ENCODE results near the gene SYNE1.

The SYNE1 gene

DNA sequence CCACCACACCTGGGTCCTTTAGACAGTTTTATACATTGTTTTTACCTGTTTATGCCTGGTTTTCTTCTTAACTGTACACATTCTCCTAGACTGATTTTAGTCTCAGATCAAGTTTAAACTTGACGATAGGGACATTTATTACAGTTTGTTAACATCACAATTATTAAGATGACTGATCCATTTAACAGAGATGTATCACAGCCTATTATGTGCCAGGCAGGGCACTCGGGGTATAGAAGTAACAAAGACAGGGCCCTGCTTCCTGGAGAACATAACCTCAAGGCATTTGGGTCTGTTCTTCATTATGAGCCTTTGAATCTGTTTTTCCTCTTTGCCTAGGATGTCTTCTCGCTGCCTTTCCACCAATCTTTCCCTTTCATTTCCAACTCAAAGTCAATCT is 449.2 kb downstream of the SYNE1 start:
- H3K9me3 ChIP-seq (ENCODE audit: control insufficient read depth, low read length) = no peaks in the 10 kb centered on the region
- peaks cover 3% of the 10 kb centered on the region for H3K36me3 ChIP-seq (ENCODE audit: control insufficient read depth, insufficient read depth, low read length)
- H3K4me3 ChIP-seq (ENCODE audit: insufficient read depth, low read depth, low read length, poor library complexity, severe bottlenecking) = no peak overlapping the region
- no peak overlapping the region for H3K27ac ChIP-seq (ENCODE audit: insufficient read depth, low read length, poor library complexity, severe bottlenecking)
- H3K27me3 ChIP-seq (replicated peaks; ENCODE audit: control insufficient read depth, insufficient read depth, low read length, poor library complexity, severe bottlenecking) = no peaks in the 10 kb centered on the region
- peaks cover 15% of the 10 kb centered on the region for H3K4me1 ChIP-seq (ENCODE audit: control insufficient read depth, insufficient read depth, low read length, poor library complexity, severe bottlenecking)
- no peak for DNase-seq

DNA sequence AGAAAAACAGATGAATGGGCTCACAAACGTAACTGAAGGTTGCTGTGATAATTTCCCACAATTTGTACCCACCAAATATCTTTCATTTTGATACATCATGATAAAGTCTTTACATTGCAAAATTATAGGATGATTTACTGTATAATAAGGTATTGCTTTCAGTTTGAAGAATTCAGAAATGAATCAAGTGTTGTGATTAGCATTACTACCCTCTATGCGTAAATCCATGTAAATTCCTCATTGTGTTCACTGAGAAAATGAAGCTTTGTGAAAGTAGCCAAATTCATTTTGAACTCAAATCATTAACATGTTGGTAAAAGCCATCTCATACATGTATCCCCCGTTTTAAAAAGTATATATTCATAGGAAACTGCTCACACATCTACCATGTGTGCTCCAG is 450.3 kb downstream of the SYNE1 start:
- peaks cover 3% of the 10 kb centered on the region for H3K36me3 ChIP-seq (ENCODE audit: control insufficient read depth, insufficient read depth, low read length)
- no peaks in the 10 kb centered on the region for H3K9me3 ChIP-seq (ENCODE audit: control insufficient read depth, low read length)
- H3K4me1 ChIP-seq (ENCODE audit: control insufficient read depth, insufficient read depth, low read length, poor library complexity, severe bottlenecking) = peaks cover 15% of the 10 kb centered on the region
- H3K27me3 ChIP-seq (replicated peaks; ENCODE audit: control insufficient read depth, insufficient read depth, low read length, poor library complexity, severe bottlenecking) = no peaks in the 10 kb centered on the region
- no peak overlapping the region for H3K4me3 ChIP-seq (ENCODE audit: insufficient read depth, low read depth, low read length, poor library complexity, severe bottlenecking)
- H3K27ac ChIP-seq (ENCODE audit: insufficient read depth, low read length, poor library complexity, severe bottlenecking) = peak overlapping the region; percentile 72
- DNase-seq = no peak

DNA sequence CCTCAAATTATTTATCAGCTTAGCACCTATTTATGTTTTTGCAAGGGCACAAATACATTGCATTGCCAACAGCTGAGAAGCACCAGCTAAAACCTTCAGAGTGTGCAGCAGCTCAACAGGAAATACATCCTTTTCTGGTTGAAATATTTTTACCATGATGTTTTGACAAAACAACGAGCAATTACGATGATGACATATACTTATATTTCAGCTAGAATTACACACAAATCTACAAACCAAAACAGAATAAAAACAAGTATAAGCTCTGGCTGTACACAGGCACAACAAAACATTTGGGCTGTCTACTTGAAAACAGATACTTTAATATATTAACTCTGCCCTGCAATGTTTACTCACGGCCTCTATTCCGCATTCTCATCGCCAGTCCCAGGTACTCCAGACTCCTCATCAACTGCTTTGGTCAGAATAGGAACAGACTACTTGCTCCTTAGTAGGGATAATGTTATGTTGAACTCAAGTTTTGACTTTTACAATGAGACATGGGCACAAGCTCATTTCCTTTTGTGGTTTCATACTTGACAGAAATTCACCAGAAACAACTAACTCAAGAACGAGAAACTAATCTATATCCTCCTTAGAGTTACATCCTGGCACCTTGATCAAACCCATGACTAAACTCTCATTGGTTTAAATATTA is 452.1 kb downstream of the SYNE1 start:
- peak overlapping the region; percentile 72 for H3K27ac ChIP-seq (ENCODE audit: insufficient read depth, low read length, poor library complexity, severe bottlenecking)
- H3K36me3 ChIP-seq (ENCODE audit: control insufficient read depth, insufficient read depth, low read length) = peaks cover 2% of the 10 kb centered on the region
- peak overlapping the region; percentile 51 for H3K4me3 ChIP-seq (ENCODE audit: insufficient read depth, low read depth, low read length, poor library complexity, severe bottlenecking)
- H3K9me3 ChIP-seq (ENCODE audit: control insufficient read depth, low read length) = no peaks in the 10 kb centered on the region
- peaks cover 15% of the 10 kb centered on the region for H3K4me1 ChIP-seq (ENCODE audit: control insufficient read depth, insufficient read depth, low read length, poor library complexity, severe bottlenecking)
- peak in 1 of 3 donors; percentile 8 for DNase-seq
- H3K27me3 ChIP-seq (replicated peaks; ENCODE audit: control insufficient read depth, insufficient read depth, low read length, poor library complexity, severe bottlenecking) = no peaks in the 10 kb centered on the region

DNA sequence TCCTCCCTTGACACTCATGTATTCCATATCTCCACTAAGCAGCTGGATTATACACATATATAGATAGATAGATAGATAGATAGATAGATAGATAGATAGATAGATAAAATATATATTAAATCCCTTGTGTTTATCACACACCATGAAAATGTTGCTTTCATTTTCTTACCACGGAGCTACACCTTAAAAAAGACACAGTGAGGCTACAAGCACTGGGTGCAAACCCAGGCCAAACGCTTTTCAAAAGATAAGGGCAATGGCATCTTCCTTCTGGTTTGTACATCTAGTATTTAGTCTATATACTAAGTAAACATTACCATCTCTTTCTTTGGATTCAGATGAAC is 452.6 kb downstream of the SYNE1 start:
- peaks cover 4% of the 10 kb centered on the region for H3K36me3 ChIP-seq (ENCODE audit: control insufficient read depth, insufficient read depth, low read length)
- peaks cover 15% of the 10 kb centered on the region for H3K4me1 ChIP-seq (ENCODE audit: control insufficient read depth, insufficient read depth, low read length, poor library complexity, severe bottlenecking)
- no peaks in the 10 kb centered on the region for H3K27me3 ChIP-seq (replicated peaks; ENCODE audit: control insufficient read depth, insufficient read depth, low read length, poor library complexity, severe bottlenecking)
- no peak for DNase-seq
- peak overlapping the region; percentile 72 for H3K27ac ChIP-seq (ENCODE audit: insufficient read depth, low read length, poor library complexity, severe bottlenecking)
- H3K4me3 ChIP-seq (ENCODE audit: insufficient read depth, low read depth, low read length, poor library complexity, severe bottlenecking) = peak overlapping the region; percentile 51
- H3K9me3 ChIP-seq (ENCODE audit: control insufficient read depth, low read length) = no peaks in the 10 kb centered on the region

DNA sequence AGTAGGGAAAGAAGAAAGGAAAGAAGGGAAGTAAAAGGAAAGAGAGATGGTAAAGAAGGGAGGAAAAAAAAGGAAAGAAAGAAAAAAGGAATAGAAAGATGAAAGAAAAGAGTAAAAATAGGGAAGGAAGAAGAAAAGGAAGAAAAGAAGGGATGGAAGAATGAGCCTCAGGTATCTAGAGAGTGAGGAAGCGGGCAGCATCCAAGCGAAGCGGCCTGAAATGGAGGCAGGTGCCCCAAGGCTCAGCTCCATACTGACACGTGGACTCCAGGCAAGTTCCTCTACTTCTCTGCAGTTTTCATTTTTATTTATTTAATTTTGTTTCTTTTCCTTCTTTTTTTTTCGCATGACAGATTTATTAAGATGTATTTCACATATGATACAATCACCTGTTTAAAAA is 456.6 kb downstream of the SYNE1 start:
- DNase-seq = no peak
- Histone ChIP-seq H3K4me1 (ENCODE audit: control insufficient read depth, insufficient read depth, low read length, poor library complexity, severe bottlenecking) (no peaks in the 10 kb centered on the region), H3K9me3 (ENCODE audit: control insufficient read depth, low read length) (no peaks in the 10 kb centered on the region), H3K27me3 (replicated peaks; ENCODE audit: control insufficient read depth, insufficient read depth, low read length, poor library complexity, severe bottlenecking) (no peaks in the 10 kb centered on the region), H3K36me3 (ENCODE audit: control insufficient read depth, insufficient read depth, low read length) (peaks cover 32% of the 10 kb centered on the region), H3K4me3 (ENCODE audit: insufficient read depth, low read depth, low read length, poor library complexity, severe bottlenecking) (no peak overlapping the region), H3K27ac (ENCODE audit: insufficient read depth, low read length, poor library complexity, severe bottlenecking) (no peak overlapping the region)

DNA sequence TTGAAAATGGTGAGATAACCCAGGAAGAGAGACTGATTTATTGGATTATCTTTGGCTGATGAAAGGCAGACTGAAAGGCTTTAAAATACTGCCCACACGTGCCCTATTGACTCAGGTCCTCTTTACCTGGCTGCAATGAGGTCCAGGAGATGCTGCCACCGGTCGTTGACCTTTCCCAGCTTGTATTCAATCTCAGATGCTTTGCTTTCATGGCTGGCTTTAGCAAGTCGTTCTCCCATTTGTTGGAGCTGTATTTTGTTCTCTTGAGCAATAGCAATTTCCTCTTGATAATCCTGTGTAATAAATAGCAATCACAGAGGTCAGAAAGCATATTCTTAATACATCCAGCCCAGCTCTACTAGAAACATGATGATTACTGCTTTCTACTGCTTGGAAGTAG is 460.9 kb downstream of the SYNE1 start:
- Histone ChIP-seq H3K27me3 (replicated peaks; ENCODE audit: control insufficient read depth, insufficient read depth, low read length, poor library complexity, severe bottlenecking) (no peaks in the 10 kb centered on the region), H3K9me3 (ENCODE audit: control insufficient read depth, low read length) (no peaks in the 10 kb centered on the region), H3K4me3 (ENCODE audit: insufficient read depth, low read depth, low read length, poor library complexity, severe bottlenecking) (no peak overlapping the region), H3K4me1 (ENCODE audit: control insufficient read depth, insufficient read depth, low read length, poor library complexity, severe bottlenecking) (peaks cover 14% of the 10 kb centered on the region), H3K36me3 (ENCODE audit: control insufficient read depth, insufficient read depth, low read length) (peaks cover 45% of the 10 kb centered on the region), H3K27ac (ENCODE audit: insufficient read depth, low read length, poor library complexity, severe bottlenecking) (no peak overlapping the region)
- no peak for DNase-seq

DNA sequence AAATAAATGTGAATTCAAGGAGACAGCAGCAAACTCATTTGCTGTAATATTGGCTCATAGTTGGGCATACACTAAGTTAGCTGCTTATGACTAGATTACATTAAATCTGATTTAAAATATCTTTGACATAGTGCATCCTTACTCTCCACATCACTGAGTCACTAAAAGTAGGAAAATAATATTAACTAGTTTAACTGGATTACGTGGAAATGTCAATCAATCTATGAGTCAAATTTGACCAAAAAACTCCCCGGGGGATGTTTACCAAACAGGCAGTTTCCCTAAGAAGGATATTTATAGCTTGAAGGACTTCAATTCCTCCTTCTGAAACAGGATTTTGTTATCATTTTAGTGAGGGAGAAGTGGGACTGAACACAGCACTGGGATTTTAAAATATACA is 463.2 kb downstream of the SYNE1 start:
- Histone ChIP-seq H3K36me3 (ENCODE audit: control insufficient read depth, insufficient read depth, low read length) (peaks cover 36% of the 10 kb centered on the region), H3K27ac (ENCODE audit: insufficient read depth, low read length, poor library complexity, severe bottlenecking) (no peak overlapping the region), H3K4me3 (ENCODE audit: insufficient read depth, low read depth, low read length, poor library complexity, severe bottlenecking) (no peak overlapping the region), H3K9me3 (ENCODE audit: control insufficient read depth, low read length) (no peaks in the 10 kb centered on the region), H3K4me1 (ENCODE audit: control insufficient read depth, insufficient read depth, low read length, poor library complexity, severe bottlenecking) (peaks cover 14% of the 10 kb centered on the region), H3K27me3 (replicated peaks; ENCODE audit: control insufficient read depth, insufficient read depth, low read length, poor library complexity, severe bottlenecking) (no peaks in the 10 kb centered on the region)
- no peak for DNase-seq

DNA sequence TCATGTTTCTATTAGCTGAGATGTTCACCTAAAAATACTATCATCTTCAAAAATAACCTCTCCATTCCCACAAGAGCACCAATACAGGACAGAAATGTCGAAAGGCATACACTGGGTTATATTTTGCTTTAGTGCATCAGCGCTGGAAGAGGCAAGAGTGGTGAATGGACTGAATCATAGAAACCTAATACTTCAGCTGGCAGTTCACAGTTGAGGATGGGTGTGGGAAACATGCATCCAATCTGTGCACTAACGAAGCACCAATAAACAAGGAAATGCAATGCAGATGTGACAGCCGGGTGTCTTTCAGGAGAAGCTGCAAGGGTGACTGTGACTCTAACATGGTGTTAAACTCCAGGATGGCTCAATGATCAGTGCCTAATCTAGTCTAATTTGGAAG is 463.8 kb downstream of the SYNE1 start:
- DNase-seq = no peak
- no peaks in the 10 kb centered on the region for H3K27me3 ChIP-seq (replicated peaks; ENCODE audit: control insufficient read depth, insufficient read depth, low read length, poor library complexity, severe bottlenecking)
- no peak overlapping the region for H3K4me3 ChIP-seq (ENCODE audit: insufficient read depth, low read depth, low read length, poor library complexity, severe bottlenecking)
- H3K9me3 ChIP-seq (ENCODE audit: control insufficient read depth, low read length) = no peaks in the 10 kb centered on the region
- H3K27ac ChIP-seq (ENCODE audit: insufficient read depth, low read length, poor library complexity, severe bottlenecking) = no peak overlapping the region
- peaks cover 34% of the 10 kb centered on the region for H3K36me3 ChIP-seq (ENCODE audit: control insufficient read depth, insufficient read depth, low read length)
- peaks cover 14% of the 10 kb centered on the region for H3K4me1 ChIP-seq (ENCODE audit: control insufficient read depth, insufficient read depth, low read length, poor library complexity, severe bottlenecking)

DNA sequence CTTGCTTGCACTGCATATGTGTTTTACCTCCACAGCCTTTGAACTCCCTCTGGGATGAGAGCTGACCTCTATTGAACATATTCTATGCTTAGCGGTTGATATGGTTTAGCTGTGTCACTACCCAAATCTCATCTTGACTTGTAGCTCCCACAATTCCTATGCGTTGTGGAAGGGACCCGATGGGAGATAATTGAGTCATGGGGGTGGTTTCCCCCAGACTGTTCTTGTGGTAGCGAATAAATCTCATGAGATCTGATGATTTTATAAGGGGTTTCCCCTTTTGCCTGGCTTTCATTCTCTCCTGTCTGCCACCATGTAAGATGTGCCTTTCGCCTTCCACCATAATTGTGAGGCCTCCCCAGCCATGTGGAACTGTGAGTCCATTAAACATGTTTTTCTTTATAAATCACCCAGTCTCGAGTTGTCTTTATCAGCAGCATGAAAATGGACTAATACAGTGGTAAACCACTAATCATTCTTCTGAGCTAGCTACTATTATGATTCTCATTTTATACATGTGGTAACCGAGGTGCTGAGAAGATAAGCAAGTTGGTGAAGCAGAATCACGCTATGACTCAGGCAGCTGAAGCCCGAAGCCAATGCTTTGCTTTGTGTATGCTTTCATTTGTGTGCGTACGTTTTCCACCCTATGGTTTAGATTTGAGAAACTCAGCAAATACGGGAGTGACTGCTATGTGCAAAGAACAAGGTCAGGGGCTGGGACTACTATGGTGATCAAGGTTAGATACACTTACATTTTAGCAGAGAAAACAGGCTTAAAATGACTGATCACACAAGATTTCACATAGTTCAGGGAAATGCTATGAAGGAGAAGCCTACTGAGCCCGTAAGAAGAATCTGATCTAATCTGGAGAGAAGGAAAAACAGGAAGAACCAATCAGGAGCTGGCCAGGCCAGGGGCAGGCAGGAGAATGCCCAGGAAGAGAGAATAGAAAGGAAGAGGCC is 466.2 kb downstream of the SYNE1 start:
- Histone ChIP-seq H3K27me3 (replicated peaks; ENCODE audit: control insufficient read depth, insufficient read depth, low read length, poor library complexity, severe bottlenecking) (no peaks in the 10 kb centered on the region), H3K9me3 (ENCODE audit: control insufficient read depth, low read length) (no peaks in the 10 kb centered on the region)

DNA sequence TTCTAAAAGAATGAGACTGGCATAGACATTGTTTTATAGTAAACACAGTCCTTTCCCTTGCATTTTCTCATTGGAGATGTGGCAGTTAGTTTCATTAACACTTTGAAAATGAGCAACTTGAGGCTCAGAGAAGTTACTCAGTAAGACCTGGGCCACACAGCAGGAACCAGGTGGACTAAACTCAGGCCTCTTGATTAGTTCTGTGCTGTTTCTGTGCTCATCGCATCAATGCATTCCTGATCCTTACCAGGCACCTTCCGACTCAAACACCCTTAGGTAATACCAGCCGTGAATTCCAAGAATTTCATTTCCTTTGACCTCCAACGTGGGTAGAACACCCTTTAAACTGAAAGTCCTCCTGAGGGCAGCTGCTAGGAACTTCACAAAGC is 466.9 kb downstream of the SYNE1 start:
- Histone ChIP-seq H3K27me3 (replicated peaks; ENCODE audit: control insufficient read depth, insufficient read depth, low read length, poor library complexity, severe bottlenecking) (no peaks in the 10 kb centered on the region), H3K9me3 (ENCODE audit: control insufficient read depth, low read length) (no peaks in the 10 kb centered on the region), H3K36me3 (ENCODE audit: control insufficient read depth, insufficient read depth, low read length) (peaks cover 32% of the 10 kb centered on the region), H3K4me1 (ENCODE audit: control insufficient read depth, insufficient read depth, low read length, poor library complexity, severe bottlenecking) (peaks cover 14% of the 10 kb centered on the region), H3K27ac (ENCODE audit: insufficient read depth, low read length, poor library complexity, severe bottlenecking) (peak overlapping the region; percentile 65), H3K4me3 (ENCODE audit: insufficient read depth, low read depth, low read length, poor library complexity, severe bottlenecking) (no peak overlapping the region)
- DNase-seq = no peak

More for the DNA sequence above, 466.2 kb downstream of the SYNE1 start:
- peaks cover 14% of the 10 kb centered on the region for H3K4me1 ChIP-seq (ENCODE audit: control insufficient read depth, insufficient read depth, low read length, poor library complexity, severe bottlenecking)
- DNase-seq = peak; percentile 29 to 46 (median 30)
- H3K36me3 ChIP-seq (ENCODE audit: control insufficient read depth, insufficient read depth, low read length) = peaks cover 33% of the 10 kb centered on the region
- H3K27ac ChIP-seq (ENCODE audit: insufficient read depth, low read length, poor library complexity, severe bottlenecking) = peak overlapping the region; percentile 65
- no peak overlapping the region for H3K4me3 ChIP-seq (ENCODE audit: insufficient read depth, low read depth, low read length, poor library complexity, severe bottlenecking)

Measured in effector memory CD4-positive, alpha-beta T cell (primary cell).